ENCODE results near the gene MYBPHL.
"Not testable (repeated sequence)": the region's sequence is repeated elsewhere in the genome, so short reads cannot be mapped to it uniquely, and the experiment has no call there.

The MYBPHL gene

GRCh38 chr1:109309347-109309746 is 2.5 kb upstream of the MYBPHL start:
- ATAC-seq (ENCODE audit: low read depth) (no peak), DNase-seq (ENCODE audit: low spot score) (no peak)
- Histone ChIP-seq H3K36me3 (ENCODE audit: low read depth) (no peaks in the 10 kb centered on the region), H3K27ac (ENCODE audit: poor library complexity, severe bottlenecking) (no peak overlapping the region), H3K27me3 (ENCODE audit: insufficient read depth, poor library complexity, severe bottlenecking) (no peaks in the 10 kb centered on the region), H3K4me1 (ENCODE audit: insufficient read depth, poor library complexity, severe bottlenecking) (no peaks in the 10 kb centered on the region), H3K9me3 (ENCODE audit: severe bottlenecking) (no peaks in the 10 kb centered on the region), H3K4me3 (ENCODE audit: severe bottlenecking) (no peak overlapping the region)
- TF ChIP-seq CTCF (IDR thresholded peaks at IDR 0.05; ENCODE audit: poor library complexity, severe bottlenecking): no peak

GRCh38 chr1:109307274-109308021 is 637 bp upstream of the MYBPHL start:
- no peak for DNase-seq (ENCODE audit: low spot score)
- ATAC-seq (ENCODE audit: low read depth): no peak
- no peaks in the 10 kb centered on the region for H3K9me3 ChIP-seq (ENCODE audit: severe bottlenecking)
- TF ChIP-seq CTCF (IDR thresholded peaks at IDR 0.05; ENCODE audit: poor library complexity, severe bottlenecking): no peak
- no peak overlapping the region for H3K4me3 ChIP-seq (ENCODE audit: severe bottlenecking)
- H3K4me1 ChIP-seq (ENCODE audit: insufficient read depth, poor library complexity, severe bottlenecking): no peaks in the 10 kb centered on the region
- no peaks in the 10 kb centered on the region for H3K36me3 ChIP-seq (ENCODE audit: low read depth)
- no peaks in the 10 kb centered on the region for H3K27me3 ChIP-seq (ENCODE audit: insufficient read depth, poor library complexity, severe bottlenecking)
- H3K27ac ChIP-seq (ENCODE audit: poor library complexity, severe bottlenecking): no peak overlapping the region

- not testable (repeated sequence) for H3K9me3 ChIP-seq (ENCODE audit: severe bottlenecking); H3K4me1 ChIP-seq (ENCODE audit: insufficient read depth, poor library complexity, severe bottlenecking); DNase-seq (ENCODE audit: low spot score); H3K36me3 ChIP-seq (ENCODE audit: low read depth); H3K4me3 ChIP-seq (ENCODE audit: severe bottlenecking); H3K27me3 ChIP-seq (ENCODE audit: insufficient read depth, poor library complexity, severe bottlenecking); H3K27ac ChIP-seq (ENCODE audit: poor library complexity, severe bottlenecking); ATAC-seq (ENCODE audit: low read depth)
These were observed 820 bp downstream of the MYBPHL start for GRCh38 chr1:109305991-109306390.

- no peak for TF ChIP-seq CTCF (IDR thresholded peaks at IDR 0.05; ENCODE audit: poor library complexity, severe bottlenecking)
- no peak overlapping the region for H3K4me3 ChIP-seq (ENCODE audit: severe bottlenecking)
- H3K4me1 ChIP-seq (ENCODE audit: insufficient read depth, poor library complexity, severe bottlenecking): no peaks in the 10 kb centered on the region
- H3K27me3 ChIP-seq (ENCODE audit: insufficient read depth, poor library complexity, severe bottlenecking): no peaks in the 10 kb centered on the region
- DNase-seq (ENCODE audit: low spot score) (no peak), ATAC-seq (ENCODE audit: low read depth) (no peak)
- H3K27ac ChIP-seq (ENCODE audit: poor library complexity, severe bottlenecking): no peak overlapping the region
- no peaks in the 10 kb centered on the region for H3K9me3 ChIP-seq (ENCODE audit: severe bottlenecking)
- H3K36me3 ChIP-seq (ENCODE audit: low read depth): no peaks in the 10 kb centered on the region
These were observed 2.4 kb downstream of the MYBPHL start for GRCh38 chr1:109304226-109304920.

- peaks cover 5% of the 10 kb centered on the region for H3K4me1 ChIP-seq (ENCODE audit: insufficient read depth, poor library complexity, severe bottlenecking)
- TF ChIP-seq CTCF (IDR thresholded peaks at IDR 0.05; ENCODE audit: poor library complexity, severe bottlenecking): no peak
- H3K27ac ChIP-seq (ENCODE audit: poor library complexity, severe bottlenecking): no peak overlapping the region
- H3K27me3 ChIP-seq (ENCODE audit: insufficient read depth, poor library complexity, severe bottlenecking): no peaks in the 10 kb centered on the region
- DNase-seq (ENCODE audit: low spot score): no peak
- H3K4me3 ChIP-seq (ENCODE audit: severe bottlenecking): no peak overlapping the region
- no peaks in the 10 kb centered on the region for H3K36me3 ChIP-seq (ENCODE audit: low read depth)
- no peak for ATAC-seq (ENCODE audit: low read depth)
- no peaks in the 10 kb centered on the region for H3K9me3 ChIP-seq (ENCODE audit: severe bottlenecking)
These were observed 4.9 kb downstream of the MYBPHL start for GRCh38 chr1:109301874-109302273.
